ENCODE measurements around the gene TMEM62. TPM values are rescaled to one million over a fixed set of nuclear protein-coding genes. Genes with fewer than 3 reads are reported as not detected.

Gene TMEM62
- total and polyA plus RNA-seq, 9 of the 15 experiments (the other 6 are each of a cell fraction or from before 2014, with no cell fraction given) = 4.4 to 16.6 (median 11.1) TPM

GRCh38 chr15:43213466-43213865 lies 80.1 kb downstream of the TMEM62 start:
- Histone ChIP-seq H3K4me1 (replicated peaks in 1 of 2; ENCODE audit: control insufficient read depth in 2 of 2, insufficient read depth in 2 of 2, low read length in 2 of 2) (peaks cover 2 to 13% of the 10 kb centered on the region in 2 experiments; a peak in 4 of 5 replicates), H3K9ac (ENCODE audit: insufficient read depth in 1 of 2, low read depth in 2 of 2, low read length in 2 of 2) (no peak overlapping the region), H4K20me1 (replicated peaks; ENCODE audit: control insufficient read depth, insufficient read depth, low read length) (no peaks in the 10 kb centered on the region), H3K36me3 (ENCODE audit: control insufficient read depth, insufficient read depth, low read length) (no peaks in the 10 kb centered on the region), H3K79me2 (ENCODE audit: control insufficient read depth, insufficient read depth, low read length) (no peaks in the 10 kb centered on the region), H3K4me3 (no peak overlapping the region), H2AFZ (ENCODE audit: low read depth, low read length) (peak overlapping the region; percentile 43), H3K9me1 (ENCODE audit: control insufficient read depth, insufficient read depth, low read length) (no peaks in the 10 kb centered on the region), H3K27ac (ENCODE audit: extremely low read depth, low read depth, low read length) (no peak overlapping the region), H3K4me2 (ENCODE audit: insufficient read depth, low read length) (no peak overlapping the region), H3K27me3 (ENCODE audit: control insufficient read depth in 2 of 2, insufficient read depth in 2 of 2, low read length in 2 of 2) (no peaks in the 10 kb centered on the region), H3K9me3 (replicated peaks; ENCODE audit: control insufficient read depth, insufficient read depth, low read depth, low read length) (no peaks in the 10 kb centered on the region; the same call in 1 of the 2 replicates)
- POLR2A ChIA-PET = interaction anchor here (0.6 to 2.2 kb wide), 3 partner anchors 12 to 38 kb away, joined by 3 to 10 read pairs (median 3); no protein-coding TSS in a partner anchor
- in situ Hi-C loops (cut with MboI) (no loop called here), intact Hi-C loops (cut with micrococcal nuclease) (no loop called here)
- no peak for DNase-seq (ENCODE audit: extremely low read depth in 1 of 4, low spot score in 3 of 4)
- FAIRE-seq = no peak
- no TSS peak for BruUV-seq (replicated peaks)
- 61% methylated on average over 4 of the region's 5 CpGs for WGBS (ENCODE audit: insufficient coverage, low coverage, missing lambda C conversion rate)
- no peak for ATAC-seq
- CTCF ChIA-PET (ENCODE audit: low intra/inter-chr PET ratio) = no interaction called here
- TF ChIP-seq MNT (conservative IDR thresholded peaks at IDR 0.05) = no peak
- TF ChIP-seq ARID3B (CRISPR knock-in tag; IDR thresholded peaks at IDR 0.05; ENCODE audit: borderline replicate concordance) = no peak
- TF ChIP-seq ZNF592 (IDR thresholded peaks at IDR 0.05) = no peak
- no peak for TF ChIP-seq ZNF561 (CRISPR knock-in tag; conservative IDR thresholded peaks at IDR 0.05)
- TF ChIP-seq ZNF143 (CRISPR knock-in tag; IDR thresholded peaks at IDR 0.05) = no peak
- TF ChIP-seq THAP7 (CRISPR knock-in tag; IDR thresholded peaks at IDR 0.05) = no peak
- no peak for TF ChIP-seq ZNF518B (CRISPR knock-in tag; IDR thresholded peaks at IDR 0.05)
- TF ChIP-seq ETS2 (tag; IDR thresholded peaks at IDR 0.05; ENCODE audit: borderline replicate concordance, poor library complexity, severe bottlenecking) = no peak
- TF ChIP-seq NFYB (IDR thresholded peaks at IDR 0.05; ENCODE audit: extremely low read depth, insufficient read length) = no peak

Measured in K562 (cell line).